HCT116 (cell line): ENCODE data around the gene DNAJC16. TPM values are rescaled to one million over a fixed set of nuclear protein-coding genes. Genes with fewer than 3 reads are reported as not detected.

Source experiments
- ATAC-seq: fragments of 200-7000 bp; cut with Tn5 transposase; 2 replicates; pipeline ENCODE4 v1.9.1; 2020; ENCODE audit warnings: mild to moderate bottlenecking, moderate library complexity
- BruUV-seq: library from RNA; stranded (reverse); fragments of 400-500 nt; replicated peaks from 2 replicates; lab custom pipeline; 2021; lab: Mats Ljungman, UMichigan
- CTCF ChIA-PET: fragments of 300-600 bp; sonication (Branson Sonifier 250); formaldehyde crosslinking; loops from one replicate; lab custom pipeline; 2021; ENCODE audit warnings: antibody characterized with exemption; lab: Charles Lee
- POLR2A ChIA-PET: fragments of 300-600, 350-600 bp; sonication (Branson Sonifier 250); formaldehyde crosslinking; loops from one replicate; lab custom pipeline; 2021; ENCODE audit warnings: antibody characterized with exemption; lab: Charles Lee
- RAD21 ChIA-PET, 2 experiments: fragments of 300-600 bp; sonication (Branson Sonifier 250); formaldehyde crosslinking; loops; one replicate each; lab custom pipeline; 2023; ENCODE audit warnings: low total read pairs in 2 of 2; ENCODE audit not compliant: uncharacterized antibody in 2 of 2, unreplicated experiment in 2 of 2, low non-redundant PET in 1 of 2; lab: Charles Lee
- DNase-seq: peaks from one replicate; pipeline ENCODE4 v3.0.0-alpha.2; 2010; ENCODE audit warnings: low read depth, low spot score
- H2AFZ ChIP-seq: fragments of 200-600 bp; shearing (Covaris generic), sonication (generic); 2 replicates; pipeline ENCODE4 v1.6.1; 2017; ENCODE audit warnings: low read depth, mixed run types, mixed read lengths, antibody characterized with exemption, low read length; ENCODE audit not compliant: poor library complexity, severe bottlenecking
- H3K27ac ChIP-seq: 2 replicates; pipeline ENCODE4 v1.5.1; 2012; ENCODE audit warnings: low read depth, low read length
- H3K27me3 ChIP-seq: fragments of 200-600 bp; sonication (generic); 2 replicates; pipeline ENCODE4 v1.6.1; 2016; ENCODE audit warnings: mixed run types, low read length, mixed read lengths; ENCODE audit not compliant: insufficient read depth
- H3K36me3 ChIP-seq, 2 experiments: fragments of 200-500 bp in 1 of 2; fragments of 200-600 bp in 1 of 2; sonication (Bioruptor generic) in 1 of 2; sonication (generic) in 1 of 2; 2 replicates each; pipeline versions ENCODE4 v1.5.1 to v1.6.1; 2014 to 2016; ENCODE audit warnings: low read length in 2 of 2, inconsistent platforms in 1 of 2, mixed read lengths in 1 of 2, mixed run types in 1 of 2; ENCODE audit not compliant: insufficient read depth in 2 of 2, control insufficient read depth in 1 of 2
- H3K4me1 ChIP-seq, 2 experiments: fragments of 200-600 bp in 1 of 2; sonication (generic) in 1 of 2; 2 replicates each; pipeline versions ENCODE4 v1.5.1 to v1.6.1; 2012 to 2017; ENCODE audit warnings: low read length in 2 of 2, inconsistent platforms in 1 of 2, mild to moderate bottlenecking in 1 of 2, mixed read lengths in 1 of 2, mixed run types in 1 of 2, moderate library complexity in 1 of 2; ENCODE audit not compliant: insufficient read depth in 2 of 2, control insufficient read depth in 1 of 2
- H3K4me2 ChIP-seq: fragments of 200-600 bp; sonication (generic); 2 replicates; pipeline ENCODE4 v1.6.1; 2017; ENCODE audit warnings: mixed run types, low read length, mixed read lengths
- H3K4me3 ChIP-seq, 2 experiments: fragments of 200-600 bp in 1 of 2; sonication (generic) in 1 of 2; replicated peaks in 1 of 2; 2 replicates each; pipeline ENCODE4 v1.5.1; 2011 to 2016; ENCODE audit warnings: low read length in 2 of 2, control low read depth in 1 of 2, low read depth in 1 of 2, mild to moderate bottlenecking in 1 of 2, mixed read lengths in 1 of 2, mixed run types in 1 of 2
- H3K79me2 ChIP-seq: fragments of 200-600 bp; sonication (generic); 2 replicates; pipeline ENCODE4 v1.6.1; 2017; ENCODE audit warnings: mild to moderate bottlenecking, mixed run types, low read length, moderate library complexity, mixed read lengths; ENCODE audit not compliant: insufficient read depth
- H3K9ac ChIP-seq: fragments of 200-600 bp; sonication (generic); 2 replicates; pipeline ENCODE4 v1.6.1; 2016; ENCODE audit warnings: low read length, mixed read lengths
- H3K9me2 ChIP-seq: fragments of 200-600 bp; sonication (generic), shearing (Covaris generic); 2 replicates; pipeline ENCODE4 v1.6.1; 2017; ENCODE audit warnings: mixed run types, mild to moderate bottlenecking, moderate library complexity; ENCODE audit not compliant: insufficient read depth
- H3K9me3 ChIP-seq, 2 experiments: fragments of 200-500 bp in 1 of 2; fragments of 200-600 bp in 1 of 2; sonication (Bioruptor generic) in 1 of 2; sonication (generic) in 1 of 2; 2 replicates each; pipeline ENCODE4 v1.6.1; 2014 to 2017; ENCODE audit warnings: low read length in 2 of 2, mixed read lengths in 2 of 2, inconsistent platforms in 1 of 2, low read depth in 1 of 2, mild to moderate bottlenecking in 1 of 2, mixed run types in 1 of 2, moderate library complexity in 1 of 2; ENCODE audit not compliant: control insufficient read depth in 1 of 2, insufficient read depth in 1 of 2
- H4K20me1 ChIP-seq: fragments of 200-600 bp; sonication (generic), shearing (Covaris generic); 2 replicates; pipeline ENCODE4 v1.6.1; 2017; ENCODE audit warnings: mixed run types, mild to moderate bottlenecking, moderate library complexity; ENCODE audit not compliant: insufficient read depth
- CBX3 ChIP-seq: IDR thresholded peaks from 2 replicates; pipeline ENCODE4 v1.6.1; 2012; ENCODE audit warnings: low read depth
- CEBPB ChIP-seq: IDR thresholded peaks from 2 replicates; pipeline ENCODE4 v1.6.1; 2012; ENCODE audit warnings: low read depth
- EGR1 ChIP-seq: IDR thresholded peaks from 2 replicates; pipeline ENCODE4 v1.6.1; 2012; ENCODE audit warnings: low read depth
- EZH2phosphoT487 ChIP-seq: fragments of 200-600 bp; IDR thresholded peaks from 2 replicates; pipeline ENCODE4 v1.6.1; 2018; ENCODE audit warnings: antibody characterized with exemption, borderline replicate concordance
- JUND ChIP-seq: IDR thresholded peaks from 2 replicates; pipeline ENCODE4 v1.6.1; 2012
- POLR2A ChIP-seq: IDR thresholded peaks from 2 replicates; pipeline ENCODE4 v1.7.0; 2011; ENCODE audit warnings: borderline replicate concordance; ENCODE audit not compliant: insufficient read depth, insufficient read length; ENCODE audit errors: extremely low read depth
- RAD21 ChIP-seq: IDR thresholded peaks from 2 replicates; pipeline ENCODE4 v1.6.1; 2012; ENCODE audit warnings: low read depth, mild to moderate bottlenecking
- SP1 ChIP-seq: IDR thresholded peaks from 2 replicates; pipeline ENCODE4 v1.6.1; 2012; ENCODE audit warnings: low read depth
- SRF ChIP-seq: IDR thresholded peaks from 2 replicates; pipeline ENCODE4 v1.6.1; 2012; ENCODE audit warnings: low read depth
- TCF7L2 ChIP-seq: IDR thresholded peaks from 2 replicates; pipeline ENCODE4 v1.7.0; 2011; ENCODE audit warnings: borderline replicate concordance, inconsistent platforms; ENCODE audit not compliant: insufficient read depth, insufficient read length; ENCODE audit errors: extremely low read depth
- ZFX ChIP-seq: fragments of 450-650 bp; IDR thresholded peaks from 2 replicates; pipeline ENCODE4 v1.6.1; 2017
- ZNF274 ChIP-seq: fragments of 200-500 bp; sonication (Bioruptor generic); IDR thresholded peaks from 2 replicates; pipeline ENCODE4 v1.6.1; 2014; ENCODE audit warnings: mild to moderate bottlenecking, low read depth, low read length, inconsistent platforms
- intact Hi-C: fragments of 100-400 bp; cut with micrococcal nuclease; formaldehyde crosslinking; loops from 2 replicates; pipeline ENCODE4 v1.10.0; 2022
- total RNA-seq: library from RNA; stranded (reverse); gene quantifications from one replicate; pipeline ENCODE4 v1.2.1, GENCODE V29; 2021; ENCODE audit not compliant: unreplicated experiment
- TF ChIP-seq, protein P1 (sequence below): IDR thresholded peaks from 2 replicates; pipeline ENCODE4 v1.6.1; 2012
- TF ChIP-seq, protein P2 (sequence below): IDR thresholded peaks from 2 replicates; pipeline ENCODE4 v1.6.1; 2011; ENCODE audit warnings: mild to moderate bottlenecking, low read length, moderate library complexity; ENCODE audit not compliant: insufficient replicate concordance; ENCODE audit errors: extremely low read depth
- TF ChIP-seq, protein P3 (sequence below), 3 experiments: fragments of 200-600 bp in 1 of 3; sonication (generic) in 1 of 3; IDR thresholded peaks in 2 of 3; conservative IDR thresholded peaks in 1 of 3; 2 replicates each; pipeline ENCODE4 v1.5.1; 2012 to 2017; ENCODE audit warnings: low read depth in 2 of 3, low read length in 2 of 3, antibody characterized with exemption in 1 of 3, borderline replicate concordance in 1 of 3, control low read depth in 1 of 3, mild to moderate bottlenecking in 1 of 3, mixed read lengths in 1 of 3, mixed run types in 1 of 3, moderate library complexity in 1 of 3; ENCODE audit not compliant: insufficient read depth in 1 of 3

DNAJC16 gene
- total RNA-seq, 1 experiment from 2014 or later: 20.6 TPM

DNA sequence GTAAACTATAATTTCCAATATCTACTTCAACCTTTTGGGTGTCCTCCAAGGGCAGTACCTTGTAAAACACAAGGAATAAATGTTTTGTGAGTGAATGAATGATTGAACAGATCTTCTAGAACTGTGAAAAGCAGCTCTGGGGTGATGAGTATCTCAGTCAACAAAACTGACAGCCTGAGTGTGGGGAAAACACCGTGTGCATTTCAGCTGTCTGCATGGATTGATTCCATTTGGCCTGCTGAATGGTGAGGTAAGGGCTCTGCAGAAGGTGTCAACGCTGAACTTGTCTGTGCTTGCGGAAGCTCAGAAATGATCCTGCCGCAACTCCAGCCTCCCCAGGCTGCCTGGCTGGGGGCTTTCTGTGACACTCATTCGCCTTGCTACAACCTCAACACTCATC is 65.6 kb downstream of the DNAJC16 start:
- Histone ChIP-seq H3K4me1 (no peaks in the 10 kb centered on the region), H3K9me3 (no peaks in the 10 kb centered on the region), H2AFZ (no peak overlapping the region), H3K9me2 (no peaks in the 10 kb centered on the region), H3K4me3 (no peak overlapping the region), H3K27ac (no peak overlapping the region), H3K4me2 (no peak overlapping the region), H4K20me1 (no peaks in the 10 kb centered on the region), H3K27me3 (no peaks in the 10 kb centered on the region), H3K36me3 (no peaks in the 10 kb centered on the region), H3K9ac (no peak overlapping the region)
- intact Hi-C loops: loop anchor here (5.0 kb wide), 1 partner anchor 400 kb away; no protein-coding TSS in a partner anchor
- POLR2A ChIA-PET: no interaction called here
- DNase-seq (no peak), ATAC-seq (no peak)
- CTCF ChIA-PET: interaction anchor here (1.6 kb wide), 1 partner anchor 149 kb away, joined by 8 read pairs; no protein-coding TSS in a partner anchor
- TF ChIP-seq, protein P1, sequence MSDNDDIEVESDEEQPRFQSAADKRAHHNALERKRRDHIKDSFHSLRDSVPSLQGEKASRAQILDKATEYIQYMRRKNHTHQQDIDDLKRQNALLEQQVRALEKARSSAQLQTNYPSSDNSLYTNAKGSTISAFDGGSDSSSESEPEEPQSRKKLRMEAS: no peak
- no peak for TF ChIP-seq RAD21
- no peak for TF ChIP-seq SP1
- TF ChIP-seq SRF: no peak
- TF ChIP-seq TCF7L2: no peak
- TF ChIP-seq ZFX: no peak
- no peak for TF ChIP-seq EZH2phosphoT487
- no peak for TF ChIP-seq POLR2A
- TF ChIP-seq JUND: no peak
- no peak for TF ChIP-seq CBX3
- no peak for TF ChIP-seq CEBPB
- TF ChIP-seq, protein P2, sequence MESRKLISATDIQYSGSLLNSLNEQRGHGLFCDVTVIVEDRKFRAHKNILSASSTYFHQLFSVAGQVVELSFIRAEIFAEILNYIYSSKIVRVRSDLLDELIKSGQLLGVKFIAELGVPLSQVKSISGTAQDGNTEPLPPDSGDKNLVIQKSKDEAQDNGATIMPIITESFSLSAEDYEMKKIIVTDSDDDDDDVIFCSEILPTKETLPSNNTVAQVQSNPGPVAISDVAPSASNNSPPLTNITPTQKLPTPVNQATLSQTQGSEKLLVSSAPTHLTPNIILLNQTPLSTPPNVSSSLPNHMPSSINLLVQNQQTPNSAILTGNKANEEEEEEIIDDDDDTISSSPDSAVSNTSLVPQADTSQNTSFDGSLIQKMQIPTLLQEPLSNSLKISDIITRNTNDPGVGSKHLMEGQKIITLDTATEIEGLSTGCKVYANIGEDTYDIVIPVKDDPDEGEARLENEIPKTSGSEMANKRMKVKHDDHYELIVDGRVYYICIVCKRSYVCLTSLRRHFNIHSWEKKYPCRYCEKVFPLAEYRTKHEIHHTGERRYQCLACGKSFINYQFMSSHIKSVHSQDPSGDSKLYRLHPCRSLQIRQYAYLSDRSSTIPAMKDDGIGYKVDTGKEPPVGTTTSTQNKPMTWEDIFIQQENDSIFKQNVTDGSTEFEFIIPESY: no peak
- TF ChIP-seq, protein P3, sequence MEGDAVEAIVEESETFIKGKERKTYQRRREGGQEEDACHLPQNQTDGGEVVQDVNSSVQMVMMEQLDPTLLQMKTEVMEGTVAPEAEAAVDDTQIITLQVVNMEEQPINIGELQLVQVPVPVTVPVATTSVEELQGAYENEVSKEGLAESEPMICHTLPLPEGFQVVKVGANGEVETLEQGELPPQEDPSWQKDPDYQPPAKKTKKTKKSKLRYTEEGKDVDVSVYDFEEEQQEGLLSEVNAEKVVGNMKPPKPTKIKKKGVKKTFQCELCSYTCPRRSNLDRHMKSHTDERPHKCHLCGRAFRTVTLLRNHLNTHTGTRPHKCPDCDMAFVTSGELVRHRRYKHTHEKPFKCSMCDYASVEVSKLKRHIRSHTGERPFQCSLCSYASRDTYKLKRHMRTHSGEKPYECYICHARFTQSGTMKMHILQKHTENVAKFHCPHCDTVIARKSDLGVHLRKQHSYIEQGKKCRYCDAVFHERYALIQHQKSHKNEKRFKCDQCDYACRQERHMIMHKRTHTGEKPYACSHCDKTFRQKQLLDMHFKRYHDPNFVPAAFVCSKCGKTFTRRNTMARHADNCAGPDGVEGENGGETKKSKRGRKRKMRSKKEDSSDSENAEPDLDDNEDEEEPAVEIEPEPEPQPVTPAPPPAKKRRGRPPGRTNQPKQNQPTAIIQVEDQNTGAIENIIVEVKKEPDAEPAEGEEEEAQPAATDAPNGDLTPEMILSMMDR (IDR thresholded peaks at IDR 0.05 in 2 of 3, conservative IDR thresholded peaks at IDR 0.05 in 1 of 3; ENCODE audit: borderline replicate concordance in 1 of 3, insufficient read depth in 1 of 3, low read depth in 2 of 3, low read length in 2 of 3): no peak
- TF ChIP-seq EGR1: no peak
- no peak for TF ChIP-seq ZNF274
- TF ChIP-seq, all 23 proteins: peak for 0
- no TSS peak for BruUV-seq
- no peaks in the 10 kb centered on the region for H3K79me2 ChIP-seq
- RAD21 ChIA-PET: no interaction called here
